K562 (cell line): Measurements from ENCODE around the gene CCDC71L. TPM values are rescaled to one million over a fixed set of nuclear protein-coding genes. Genes with fewer than 3 reads are reported as not detected.

ENCODE experiments used
- BRCA1 ChIP-seq, 2 experiments: fragments of 450-650 bp in 1 of 2; sonication (generic) in 1 of 2; formaldehyde crosslinking in 1 of 2; IDR thresholded peaks; 2 replicates each; pipeline versions ENCODE4 v1.5.0 to v1.6.1; 2017 to 2020; ENCODE audit warnings: mild to moderate bottlenecking in 1 of 2, missing genetic modification reagents in 1 of 2
- CHCHD3 ChIP-seq: fragments of 250-450 bp; sonication (Bioruptor Pico); IDR thresholded peaks from 2 replicates; pipeline ENCODE4 v2.1.2; 2022; ENCODE audit warnings: mild to moderate bottlenecking
- EP300 ChIP-seq: IDR thresholded peaks from 2 replicates; pipeline ENCODE4 v1.6.1; 2012; ENCODE audit warnings: low read length, improper control_type of control experiment
- MAZ ChIP-seq, 2 experiments: fragments of 450-650 bp in 1 of 2; sonication (generic) in 1 of 2; formaldehyde crosslinking; IDR thresholded peaks in 1 of 2; conservative IDR thresholded peaks in 1 of 2; 2 replicates each; pipeline versions ENCODE4 v1.4.0 to v1.5.0; 2020; ENCODE audit warnings: mild to moderate bottlenecking in 1 of 2, missing genetic modification reagents in 1 of 2
- NFRKB ChIP-seq: fragments of 450-650 bp; IDR thresholded peaks from 2 replicates; pipeline ENCODE4 v1.6.1; 2016; ENCODE audit warnings: low read depth
- SETDB1 ChIP-seq: IDR thresholded peaks from one replicate; pipeline ENCODE4 v1.6.1; 2012; ENCODE audit warnings: low read length, control low read depth, inconsistent platforms
- USF2 ChIP-seq: sonication (generic); formaldehyde crosslinking; IDR thresholded peaks from 2 replicates; pipeline ENCODE4 v1.5.0; 2020; ENCODE audit warnings: missing genetic modification reagents
- ZBTB33 ChIP-seq: sonication (generic); formaldehyde crosslinking; IDR thresholded peaks from 2 replicates; pipeline ENCODE4 v1.8.1; 2023; ENCODE audit warnings: mild to moderate bottlenecking, missing genetic modification reagents
- ZHX1 ChIP-seq: fragments of 150-350 bp; conservative IDR thresholded peaks from 2 replicates; pipeline ENCODE4 v1.6.1; 2014; ENCODE audit warnings: low read length
- ZNF318 ChIP-seq, 2 experiments: fragments of 450-650 bp; IDR thresholded peaks; 2 replicates each; pipeline ENCODE4 v1.6.1; 2016; ENCODE audit warnings: mild to moderate bottlenecking in 2 of 2, borderline replicate concordance in 1 of 2, low read depth in 1 of 2, moderate library complexity in 1 of 2
- ZNF79 ChIP-seq: fragments of 250-450 bp; sonication (Bioruptor Pico); IDR thresholded peaks from 2 replicates; pipeline ENCODE4 v1.4.0; 2020; ENCODE audit warnings: low read depth, mild to moderate bottlenecking, moderate library complexity
- polyA plus RNA-seq, 8 experiments: library from polyadenylated mRNA; depleted of rRNA in 4 of 8; stranded (reverse) in 5 of 8; unstranded in 3 of 8; fragments of >200 nt; fragmentation: Nextera tagmentation in 2 of 8; fragmentation: Illumina TruSeq in 1 of 8; extraction: Ambion mirVana in 2 of 8; extraction: Trizol in 1 of 8; gene quantifications; 2 replicates each; pipeline versions ENCODE4 v1.2.1 to v1.2.3, GENCODE V29; 2011 to 2014; ENCODE audit warnings: inconsistent platforms in 1 of 8, missing spikeins in 1 of 8
- total RNA-seq, 7 experiments: library from RNA; depleted of rRNA in 6 of 7; stranded (reverse); fragments of >200 nt in 6 of 7; fragmentation: Illumina TruSeq in 2 of 7; extraction: Trizol in 2 of 7; gene quantifications; 2 replicates each; pipeline versions ENCODE4 v1.2.1 to v1.2.3, GENCODE V29; 2011 to 2021; ENCODE audit warnings: low replicate concordance in 1 of 7

Gene CCDC71L
- total and polyA plus RNA-seq, 9 of the 15 experiments (the other 6 are each of a cell fraction or from before 2014, with no cell fraction given): 5.7 to 108 (median 25.4) TPM

- TF ChIP-seq MAZ (CRISPR knock-in tag; conservative IDR thresholded peaks at IDR 0.05 in 1 of 2, IDR thresholded peaks at IDR 0.05 in 1 of 2) (peak in 1 of 2 experiments; percentile 90), ZNF79 (no peak; the same call in 1 of the 2 replicates), ZNF318 (IDR thresholded peaks at IDR 0.05; ENCODE audit: borderline replicate concordance in 1 of 2, low read depth in 1 of 2) (no peak), USF2 (CRISPR knock-in tag) (no peak), NFRKB (no peak), CHCHD3 (no peak), EP300 (peak; percentile 68), ZHX1 (0 out of 2 replicates have a peak, but pooled peaks have one; percentile 11), SETDB1 (peak; percentile 32), ZBTB33 (CRISPR knock-in tag) (peak; percentile 56; the same call in 1 of the 2 replicates), BRCA1 (IDR thresholded peaks at IDR 0.05) (no peak), BRCA1 (CRISPR knock-in tag; IDR thresholded peaks at IDR 0.05) (no peak)
Measured at GRCh38 chr7:106659963-106660861, 746 bp downstream of the CCDC71L start (continued).
